GM12801 (cell line): ENCODE measurements around the gene DDX51.

Experiments
- TF ChIP-seq, protein P1 (sequence below): IDR thresholded peaks from one replicate; pipeline ENCODE4 v1.5.1; 2011; ENCODE audit warnings: control low read depth; ENCODE audit not compliant: insufficient read length; ENCODE audit errors: extremely low read depth

DDX51 gene

DNA sequence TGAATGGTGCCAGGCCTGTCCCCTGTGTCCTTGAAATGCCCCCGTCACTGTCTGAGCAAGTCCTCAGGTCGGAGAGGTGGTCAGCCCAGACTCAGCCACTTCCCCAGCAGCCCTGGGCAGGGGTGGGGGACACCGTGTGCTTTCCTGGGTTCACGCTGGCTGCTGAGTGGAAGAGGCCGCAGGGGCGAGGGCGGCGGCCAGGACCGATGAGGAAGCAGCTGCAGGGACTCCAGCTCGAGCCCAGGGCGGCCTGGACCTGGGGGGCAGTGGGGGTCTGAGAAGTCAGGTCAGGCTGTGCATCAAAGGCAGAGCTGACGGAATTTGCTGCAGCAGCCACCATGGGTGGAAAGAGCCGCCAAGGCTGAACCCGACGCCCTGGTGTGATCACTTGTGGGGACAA lies 28.5 kb upstream of the DDX51 start:
- TF ChIP-seq, protein P1, sequence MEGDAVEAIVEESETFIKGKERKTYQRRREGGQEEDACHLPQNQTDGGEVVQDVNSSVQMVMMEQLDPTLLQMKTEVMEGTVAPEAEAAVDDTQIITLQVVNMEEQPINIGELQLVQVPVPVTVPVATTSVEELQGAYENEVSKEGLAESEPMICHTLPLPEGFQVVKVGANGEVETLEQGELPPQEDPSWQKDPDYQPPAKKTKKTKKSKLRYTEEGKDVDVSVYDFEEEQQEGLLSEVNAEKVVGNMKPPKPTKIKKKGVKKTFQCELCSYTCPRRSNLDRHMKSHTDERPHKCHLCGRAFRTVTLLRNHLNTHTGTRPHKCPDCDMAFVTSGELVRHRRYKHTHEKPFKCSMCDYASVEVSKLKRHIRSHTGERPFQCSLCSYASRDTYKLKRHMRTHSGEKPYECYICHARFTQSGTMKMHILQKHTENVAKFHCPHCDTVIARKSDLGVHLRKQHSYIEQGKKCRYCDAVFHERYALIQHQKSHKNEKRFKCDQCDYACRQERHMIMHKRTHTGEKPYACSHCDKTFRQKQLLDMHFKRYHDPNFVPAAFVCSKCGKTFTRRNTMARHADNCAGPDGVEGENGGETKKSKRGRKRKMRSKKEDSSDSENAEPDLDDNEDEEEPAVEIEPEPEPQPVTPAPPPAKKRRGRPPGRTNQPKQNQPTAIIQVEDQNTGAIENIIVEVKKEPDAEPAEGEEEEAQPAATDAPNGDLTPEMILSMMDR = no peak

DNA sequence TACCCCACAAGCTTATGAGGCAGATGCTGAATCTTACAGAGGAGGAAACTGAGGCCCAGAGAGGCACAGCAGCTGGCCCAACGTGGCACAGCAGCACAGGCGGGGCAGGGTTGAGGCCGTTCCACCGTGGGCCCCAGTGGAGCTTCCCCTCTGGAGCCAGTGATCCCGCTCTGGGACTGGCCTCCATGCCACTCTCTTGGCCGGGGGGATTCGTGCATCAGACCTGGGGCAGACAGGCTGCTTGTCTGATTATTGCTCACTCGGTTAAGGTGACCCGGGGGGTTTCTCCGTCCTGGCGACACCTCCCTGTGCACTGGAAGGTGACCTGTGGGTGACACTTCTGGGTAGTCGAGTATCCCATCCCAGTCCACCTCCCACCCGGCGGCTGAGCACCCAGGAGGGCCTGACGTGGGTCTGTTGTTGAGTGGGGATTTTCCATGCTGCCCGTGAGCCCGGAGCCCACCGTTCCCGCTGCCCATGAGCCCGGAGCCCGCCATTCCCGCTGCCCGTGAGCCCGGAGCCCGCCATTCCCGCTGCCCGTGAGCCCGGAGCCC lies 27.9 kb upstream of the DDX51 start:
- TF ChIP-seq, protein P1 = no peak

DNA sequence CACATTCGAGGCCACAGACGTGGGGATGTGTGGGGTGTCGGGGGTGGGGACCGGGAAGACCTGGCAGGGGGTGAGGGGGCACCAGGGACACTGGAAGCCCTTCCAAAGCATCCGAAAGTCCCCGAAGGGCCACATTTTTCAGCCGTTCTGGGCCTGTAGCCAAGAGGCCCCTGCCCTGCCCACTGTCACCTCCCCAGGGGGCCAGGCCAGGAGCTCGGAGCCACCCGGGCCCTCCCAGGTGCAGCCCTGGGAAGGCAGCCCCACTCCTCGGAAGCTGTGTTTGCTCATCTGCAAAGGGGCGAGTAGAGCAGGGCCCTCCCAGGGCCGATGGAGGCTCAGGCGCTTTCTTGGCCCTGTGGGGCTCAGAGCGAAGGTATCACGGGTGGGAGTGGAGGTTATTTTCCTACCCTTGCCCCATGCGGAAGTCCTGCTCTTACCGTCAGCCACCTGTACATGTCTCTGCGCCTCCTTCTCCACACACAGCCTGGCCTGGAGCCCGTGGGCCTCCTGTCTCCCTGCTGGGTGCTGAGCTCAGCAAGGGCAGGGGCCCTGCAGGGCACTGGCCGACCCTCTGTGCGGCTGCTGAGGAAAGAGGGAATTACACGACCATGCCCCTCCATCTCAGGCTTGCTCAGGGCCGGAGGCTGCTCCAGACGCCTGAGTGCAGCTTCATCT lies 27.3 kb upstream of the DDX51 start:
- TF ChIP-seq, protein P1 = no peak

DNA sequence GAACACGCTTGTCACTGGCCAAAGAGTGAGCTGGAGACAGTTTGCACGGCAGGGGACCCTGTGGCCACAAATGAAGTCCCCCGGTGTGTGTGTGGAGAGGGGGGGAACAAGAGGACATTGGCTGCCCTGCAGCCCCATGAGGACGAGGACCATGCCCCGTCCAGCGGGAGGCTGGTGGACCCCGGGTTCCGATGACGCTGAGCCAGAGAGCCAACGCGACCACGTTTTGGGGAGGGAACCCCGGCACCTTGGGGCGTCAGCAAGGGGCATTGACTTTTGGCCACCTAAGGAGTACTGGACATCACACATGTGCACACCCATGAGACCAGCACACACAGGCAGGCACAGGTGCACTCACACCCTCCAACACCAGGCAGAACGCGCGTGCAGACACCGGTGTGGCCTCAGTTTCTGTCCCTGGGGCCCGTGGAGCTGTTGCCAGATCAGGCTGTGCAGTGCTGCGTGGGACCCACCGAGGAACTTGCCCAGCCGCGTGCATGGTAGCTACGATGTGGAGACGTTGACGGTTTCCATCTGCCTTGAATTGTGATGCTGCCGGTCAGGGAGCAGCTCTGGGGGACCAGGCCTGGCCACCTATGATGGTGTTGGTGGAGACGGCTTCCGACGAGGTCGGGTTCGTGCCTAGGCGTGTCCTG lies 26.6 kb upstream of the DDX51 start:
- TF ChIP-seq, protein P1 = no peak

DNA sequence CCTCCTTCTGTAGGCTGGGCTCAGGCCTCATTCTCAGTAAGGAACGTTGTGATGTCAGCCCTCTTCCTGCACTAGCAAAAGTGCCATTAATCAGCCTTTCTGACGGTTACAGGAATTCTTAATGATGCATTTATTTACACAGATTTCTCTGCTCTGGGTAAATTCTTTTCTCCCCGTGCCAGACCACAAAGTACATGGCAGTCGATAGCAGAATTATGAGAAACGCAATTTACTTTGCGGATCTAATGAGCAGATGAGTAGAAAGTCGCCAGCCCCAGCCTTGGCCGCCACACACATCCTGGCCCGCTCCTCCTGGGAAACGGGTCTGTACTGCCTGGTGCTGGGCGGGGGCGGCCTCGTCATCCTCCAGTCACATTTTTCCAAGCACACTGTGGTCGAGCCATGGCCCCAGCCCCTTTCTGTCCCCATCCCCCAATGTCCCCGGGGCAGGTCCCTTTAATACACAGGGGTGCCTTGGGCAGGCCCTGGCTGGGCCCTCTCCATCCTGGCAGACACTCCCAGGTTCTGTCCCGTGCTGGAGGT lies 26.0 kb upstream of the DDX51 start:
- TF ChIP-seq, protein P1 = no peak

DNA sequence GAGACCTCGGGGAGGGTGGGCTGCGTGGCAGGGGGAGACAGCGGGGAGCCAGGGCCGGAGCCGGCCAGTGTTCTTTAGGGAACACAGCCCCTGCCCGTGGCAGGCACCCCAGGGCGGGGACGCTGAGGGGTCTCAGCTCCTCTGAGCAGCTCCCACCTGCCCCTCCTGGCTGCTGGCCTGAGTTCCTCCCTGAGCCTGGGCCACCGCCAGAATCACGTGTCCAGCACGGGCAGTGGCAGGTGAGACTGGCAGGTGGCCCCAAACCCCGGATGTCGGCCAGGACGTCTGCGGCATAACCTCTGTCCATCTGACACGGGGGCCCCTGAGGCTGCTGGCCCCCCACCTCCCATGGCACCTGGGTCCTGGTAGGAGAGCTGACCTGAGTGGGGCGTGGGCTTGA lies 25.3 kb upstream of the DDX51 start:
- TF ChIP-seq, protein P1 = no peak

DNA sequence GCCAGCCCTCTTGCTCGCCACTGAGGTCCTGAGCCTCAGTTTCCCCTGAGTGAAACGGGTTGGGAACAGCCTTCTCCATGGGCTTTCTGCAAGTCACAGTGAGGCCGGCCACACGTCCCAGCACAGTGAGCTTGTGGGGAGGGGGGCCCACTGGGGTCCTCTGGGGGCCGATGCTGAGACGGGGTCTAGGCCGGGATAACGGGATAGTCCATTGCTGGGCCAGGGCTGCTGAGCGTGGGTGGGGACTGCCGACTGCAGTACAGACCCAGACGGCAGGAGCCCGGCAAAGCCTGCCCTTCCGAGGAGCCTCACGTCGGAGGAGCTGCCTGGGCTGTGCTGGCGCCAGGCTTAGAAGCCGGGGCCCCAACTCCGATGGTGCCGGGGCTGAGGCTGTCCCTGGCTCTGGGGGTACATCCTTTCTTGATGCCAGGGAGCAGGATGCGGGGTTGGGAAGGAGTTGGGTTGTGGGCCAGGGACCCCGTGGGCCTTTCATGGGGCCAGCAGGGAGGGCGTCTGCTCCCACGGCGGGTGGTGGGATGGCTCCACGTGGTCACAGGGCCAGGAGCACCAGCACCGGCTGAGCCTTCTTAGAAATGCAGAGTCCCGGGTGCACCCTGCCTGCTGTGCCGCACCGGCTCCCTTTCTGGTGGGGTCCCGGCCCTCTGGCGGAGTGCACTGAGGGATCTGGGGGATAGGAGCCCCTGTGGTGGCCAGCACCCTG lies 24.4 kb upstream of the DDX51 start:
- TF ChIP-seq, protein P1 = no peak
